Skin of body (tissue), 1 donor: Measurements from ENCODE around the gene RPN2. TPM values are rescaled to one million over a fixed set of nuclear protein-coding genes. Genes with fewer than 3 reads are reported as not detected.

Source experiments
- total RNA-seq: library from RNA; depleted of rRNA; stranded (reverse); fragments of >200 nt; gene quantifications from one replicate; pipeline ENCODE4 v1.2.3, GENCODE V29; 2014

Gene RPN2
- total RNA-seq, 1 donor from 2014 or later = 82.3 TPM

Other genes with a start within 250 kb of the RPN2 start
- 48.8 TPM for gene SAMHD1, start 227.6 kb upstream of the RPN2 start, total RNA-seq
- gene RBL1, start 83.3 kb upstream of the RPN2 start, total RNA-seq = 8.9 TPM
- 1.7 TPM for gene MROH8, start 218 bp downstream of the RPN2 start, total RNA-seq
- gene GHRH, start 82.5 kb downstream of the RPN2 start, total RNA-seq = not detected
- 17.8 TPM for gene MANBAL, start 110.3 kb downstream of the RPN2 start, total RNA-seq
- gene SRC, start 166.8 kb downstream of the RPN2 start, total RNA-seq = 16.8 TPM